Jurkat, Clone E6-1 (cell line): ENCODE results near the gene CBFA2T2.
"Not testable (repeated sequence)": the region's sequence is repeated elsewhere in the genome, so short reads cannot be mapped to it uniquely, and the experiment has no call there.

ENCODE experiments used
- DNase-seq: peaks from one replicate; pipeline ENCODE4 v3.0.0-alpha.2; 2011; ENCODE audit warnings: low read depth, low spot score
- H3K4me3 ChIP-seq: 2 replicates; pipeline ENCODE4 v1.5.1; 2011; ENCODE audit warnings: mild to moderate bottlenecking, low read length, control low read depth, moderate library complexity

Gene CBFA2T2

DNA sequence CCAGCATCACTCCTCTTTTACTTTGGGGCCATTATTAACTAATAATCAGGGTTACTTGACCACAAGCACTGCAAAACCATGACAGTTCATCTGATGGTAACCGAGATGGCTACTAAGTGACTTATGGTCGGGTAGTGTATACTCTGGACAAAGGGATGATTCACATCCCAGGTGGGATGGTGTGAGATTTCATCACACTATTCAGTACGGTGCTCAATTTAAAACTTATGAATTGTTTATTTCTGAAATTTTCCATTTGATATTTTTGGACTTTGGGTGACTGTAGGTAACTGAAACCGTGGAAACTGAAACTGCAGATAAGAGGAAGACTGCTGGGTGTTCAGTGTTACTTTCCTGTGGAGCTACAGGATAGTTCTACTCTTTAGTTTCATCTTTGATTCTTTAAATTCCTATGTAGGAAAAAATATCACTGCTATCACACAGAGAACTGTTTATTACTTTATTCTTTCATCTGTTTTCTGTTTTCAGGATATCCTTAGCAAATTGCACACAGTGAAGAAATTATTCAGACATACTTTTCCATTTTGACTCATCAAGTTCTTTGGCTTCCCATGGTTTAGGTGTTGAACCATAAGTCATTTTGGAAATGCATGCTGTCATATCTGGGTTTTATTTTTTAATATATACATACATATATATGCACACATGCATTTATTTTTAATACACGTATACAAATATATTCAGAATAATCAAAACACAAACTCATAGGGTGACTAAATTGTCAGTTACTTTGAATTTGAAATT, 113.1 kb downstream of the CBFA2T2 start:
- no peak overlapping the region for H3K4me3 ChIP-seq
- DNase-seq: no peak

DNA sequence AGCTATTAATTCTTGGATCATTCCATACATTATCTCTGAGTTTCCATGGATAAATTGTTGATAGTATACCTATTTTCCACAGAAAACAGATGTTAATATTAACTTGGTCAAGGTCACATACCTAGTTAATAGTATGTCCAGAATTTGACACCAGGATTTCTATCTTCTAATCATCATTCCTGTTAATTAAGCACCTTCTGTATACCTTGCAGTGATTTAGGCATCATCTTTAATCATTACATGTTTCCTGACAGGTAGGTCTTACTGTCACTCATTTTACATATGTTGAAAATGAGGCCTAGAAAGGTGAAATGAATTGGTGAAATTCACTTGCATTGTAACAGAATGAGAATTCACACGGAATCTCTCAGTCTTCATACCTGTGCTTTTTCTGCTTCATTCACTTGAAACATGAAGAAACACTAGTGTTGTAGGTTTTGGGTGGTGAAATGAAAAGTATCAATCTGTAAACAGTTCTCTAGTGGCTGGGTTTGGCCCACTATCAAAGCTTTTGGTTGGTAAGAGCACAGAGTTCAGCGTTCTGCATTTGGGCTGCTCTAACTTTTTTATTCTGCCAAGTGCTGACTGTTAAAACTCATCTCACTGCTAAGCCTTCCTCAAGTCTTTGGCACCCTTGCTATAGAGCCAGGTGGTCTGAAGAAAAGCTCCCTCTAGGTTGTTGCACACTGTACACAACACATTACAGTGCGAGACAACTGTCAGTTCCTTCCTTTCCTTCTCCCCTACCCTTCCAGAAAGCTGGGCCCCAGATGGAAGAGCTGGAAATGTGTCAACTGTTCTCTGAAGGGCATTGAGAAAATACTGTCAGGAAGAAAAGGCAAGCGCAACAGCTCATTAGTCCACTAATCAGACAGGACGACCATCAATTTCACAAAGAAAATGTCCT, 114.4 kb downstream of the CBFA2T2 start:
- no peak for DNase-seq
- H3K4me3 ChIP-seq: no peak overlapping the region

DNA sequence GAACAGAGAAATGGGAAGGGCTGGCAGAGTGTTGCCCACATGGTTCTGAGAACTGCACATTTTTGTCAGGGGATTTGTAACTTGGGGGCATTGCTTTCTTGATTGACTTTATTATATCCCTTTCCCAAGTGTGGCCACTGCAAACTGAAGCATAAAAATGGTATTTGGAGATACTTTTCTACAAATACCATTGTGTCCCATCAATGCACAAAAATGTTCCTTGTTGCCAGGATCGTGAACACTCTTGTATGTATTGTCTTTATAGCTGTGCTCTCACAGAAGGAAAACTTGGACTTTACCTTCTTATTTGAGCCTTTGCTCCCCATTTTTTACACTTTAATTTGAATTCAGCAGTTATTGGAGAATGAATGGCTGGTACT, 115.1 kb downstream of the CBFA2T2 start:
- DNase-seq: no peak
- H3K4me3 ChIP-seq: no peak overlapping the region

DNA sequence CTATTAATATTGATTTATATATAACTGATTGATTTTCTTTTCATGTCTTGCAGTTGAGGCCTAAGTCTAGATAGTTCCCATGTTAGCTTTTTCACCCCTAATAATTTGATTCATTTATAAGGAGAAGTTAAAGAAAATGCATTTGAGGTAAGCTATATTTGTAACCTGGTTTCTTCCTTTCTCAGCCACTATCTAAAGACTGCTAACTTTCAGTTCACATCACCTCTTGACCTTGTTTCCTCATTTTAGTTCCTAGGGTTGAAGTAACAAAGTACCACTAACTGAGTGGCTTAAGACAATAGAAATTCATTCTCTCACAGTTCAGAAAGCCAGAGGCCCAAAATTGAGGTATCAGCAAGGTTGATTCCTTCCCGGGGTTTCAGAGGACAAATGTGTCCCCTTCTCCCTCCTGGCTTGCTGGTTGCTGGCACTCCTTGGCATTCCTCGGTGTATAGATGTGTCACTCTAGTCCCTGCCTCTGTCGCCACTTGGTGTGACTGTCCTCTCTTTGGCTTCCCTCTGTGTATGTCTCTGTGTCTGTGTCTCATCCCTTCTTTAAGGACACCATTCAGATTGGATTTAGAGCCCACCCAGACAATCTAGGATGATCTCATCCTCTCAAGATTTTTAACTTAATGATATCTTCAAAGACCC, 116.3 kb downstream of the CBFA2T2 start:
- H3K4me3 ChIP-seq: no peak overlapping the region
- no peak for DNase-seq

DNA sequence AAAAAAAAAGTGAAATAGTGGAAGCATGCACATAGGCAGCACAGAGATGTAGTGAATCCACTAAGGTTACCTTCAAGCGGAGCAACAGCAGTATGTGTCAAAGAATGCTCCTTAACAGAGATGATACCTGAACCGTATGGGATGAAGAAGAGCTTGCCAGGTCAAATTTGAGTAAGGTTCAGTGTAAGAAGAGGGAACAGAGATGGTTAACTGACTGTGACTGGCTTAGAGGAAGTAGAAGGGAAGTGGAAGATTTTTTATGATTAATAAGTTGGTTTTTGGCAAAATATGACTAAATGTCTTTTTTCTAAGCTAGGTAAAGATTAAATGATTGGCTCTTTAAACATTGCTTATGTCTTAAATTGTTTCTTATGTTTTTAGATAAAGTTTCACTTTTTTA, 119.6 kb downstream of the CBFA2T2 start:
- DNase-seq: no peak
- H3K4me3 ChIP-seq: no peak overlapping the region

DNA sequence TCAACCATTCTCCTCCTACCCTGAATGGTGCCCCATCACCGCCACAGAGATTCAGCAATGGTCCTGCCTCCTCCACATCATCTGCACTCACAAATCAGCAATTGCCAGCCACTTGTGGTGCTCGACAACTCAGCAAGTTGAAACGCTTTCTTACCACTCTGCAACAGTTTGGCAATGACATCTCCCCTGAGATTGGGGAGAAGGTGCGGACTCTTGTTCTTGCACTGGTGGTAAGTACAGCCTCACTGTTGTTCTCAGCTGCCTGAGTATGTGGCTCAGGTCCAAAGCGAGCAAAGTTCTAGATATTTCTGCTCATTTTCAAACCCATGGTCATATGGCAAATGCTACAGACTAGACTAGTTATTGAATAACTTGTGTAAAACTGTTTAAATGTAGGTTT, 121.2 kb downstream of the CBFA2T2 start:
- H3K4me3 ChIP-seq: no peak overlapping the region
- no peak for DNase-seq

DNA sequence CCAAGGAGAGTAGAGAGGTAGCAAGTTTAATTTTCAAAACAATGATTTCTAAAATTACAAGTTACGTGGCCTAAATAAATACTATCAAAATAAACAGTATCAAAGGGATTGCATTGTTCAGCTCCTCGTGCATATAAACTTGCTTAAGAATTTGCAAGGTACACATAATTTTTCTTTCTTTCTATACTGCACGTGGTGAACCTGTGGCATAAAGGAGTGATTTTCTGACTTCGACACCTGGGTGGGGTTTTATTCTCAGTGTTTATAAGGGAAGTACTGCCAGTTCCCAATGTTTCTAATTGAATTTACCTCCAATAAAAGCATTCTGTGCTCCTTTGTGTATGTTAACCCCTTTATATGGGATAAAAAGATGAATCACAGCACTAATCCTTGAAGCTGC, 122.1 kb downstream of the CBFA2T2 start:
- H3K4me3 ChIP-seq: no peak overlapping the region
- no peak for DNase-seq

DNA sequence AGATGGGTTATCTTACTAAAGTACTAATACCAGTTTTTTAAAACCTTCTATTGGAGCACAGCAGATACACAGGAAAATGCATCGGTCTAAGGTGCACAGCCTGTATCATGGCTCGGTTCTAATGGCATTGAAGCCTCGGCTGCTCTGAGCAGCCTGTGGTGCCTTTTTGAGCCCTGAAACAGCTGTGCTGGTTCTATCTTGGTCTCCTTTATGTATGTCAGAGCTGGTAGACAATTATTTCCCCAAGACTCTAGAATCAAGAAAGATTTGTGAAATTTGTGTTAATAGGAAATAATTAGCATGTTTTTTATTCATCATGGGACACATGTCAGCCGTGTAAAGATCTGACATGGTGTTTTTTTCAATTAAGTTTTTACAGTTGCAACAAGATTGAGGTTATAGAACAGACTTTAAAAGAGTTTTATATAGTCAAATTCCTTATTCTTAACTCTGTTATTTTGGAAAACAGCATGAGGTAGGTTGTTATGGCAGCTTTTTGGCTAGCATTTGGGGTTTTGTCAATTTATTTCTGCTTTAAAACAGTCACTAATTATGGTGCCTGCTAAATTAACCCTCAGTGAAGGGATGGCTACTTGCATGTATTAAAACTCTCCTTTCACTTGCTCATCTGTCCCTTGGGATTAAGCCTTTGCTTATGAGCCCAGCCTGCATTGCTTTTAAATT, 132.0 kb downstream of the CBFA2T2 start:
- no peak for DNase-seq
- H3K4me3 ChIP-seq: no peak overlapping the region

DNA sequence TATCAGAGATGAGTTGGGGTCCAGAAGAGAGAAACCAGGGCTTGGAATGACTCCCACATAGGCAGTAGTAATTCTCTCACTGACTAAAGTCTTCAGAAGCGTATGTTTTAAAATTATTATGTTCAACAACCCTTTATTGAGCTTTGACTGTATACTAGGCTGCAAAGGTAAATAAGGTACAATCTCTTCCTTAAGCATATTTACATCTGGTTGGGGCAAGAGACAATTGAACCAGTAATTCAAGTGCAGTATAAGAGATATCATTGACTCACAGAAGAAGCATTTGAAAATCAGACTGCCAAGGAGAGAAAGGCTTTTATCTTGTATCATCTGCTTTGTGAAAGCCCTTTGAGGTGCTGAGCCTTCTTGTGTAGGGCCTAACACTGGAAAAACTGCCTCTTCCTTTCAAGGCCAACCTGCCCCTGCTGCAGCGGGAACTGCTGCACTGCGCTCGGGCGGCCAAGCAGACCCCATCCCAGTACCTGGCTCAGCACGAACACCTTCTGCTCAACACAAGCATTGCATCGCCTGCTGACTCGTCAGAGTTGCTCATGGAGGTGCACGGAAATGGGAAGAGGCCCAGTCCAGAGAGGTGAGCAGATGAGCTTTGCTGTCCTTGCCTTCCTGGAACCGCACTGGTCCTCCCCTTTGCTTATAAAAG, 132.9 kb downstream of the CBFA2T2 start:
- no peak overlapping the region for H3K4me3 ChIP-seq
- no peak for DNase-seq

DNA sequence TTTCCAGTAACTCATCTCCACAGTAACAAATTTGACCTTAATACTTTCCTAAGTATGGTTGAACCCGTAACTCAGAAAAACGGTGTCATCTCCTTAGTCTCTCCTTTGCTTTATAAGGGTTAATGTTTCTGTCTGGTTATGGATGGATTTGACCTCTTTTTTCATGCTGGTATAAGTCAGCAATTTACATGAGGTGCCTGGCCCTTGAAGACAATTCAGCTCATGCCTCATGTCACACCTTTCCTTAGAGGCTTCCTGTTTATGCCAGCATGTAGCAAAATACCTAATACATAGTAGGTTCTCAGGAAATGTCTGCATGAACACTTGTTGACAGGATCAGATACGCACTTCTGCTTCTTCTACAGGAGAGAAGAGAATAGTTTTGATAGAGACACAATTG, 134.5 kb downstream of the CBFA2T2 start:
- H3K4me3 ChIP-seq: no peak overlapping the region
- no peak for DNase-seq

DNA sequence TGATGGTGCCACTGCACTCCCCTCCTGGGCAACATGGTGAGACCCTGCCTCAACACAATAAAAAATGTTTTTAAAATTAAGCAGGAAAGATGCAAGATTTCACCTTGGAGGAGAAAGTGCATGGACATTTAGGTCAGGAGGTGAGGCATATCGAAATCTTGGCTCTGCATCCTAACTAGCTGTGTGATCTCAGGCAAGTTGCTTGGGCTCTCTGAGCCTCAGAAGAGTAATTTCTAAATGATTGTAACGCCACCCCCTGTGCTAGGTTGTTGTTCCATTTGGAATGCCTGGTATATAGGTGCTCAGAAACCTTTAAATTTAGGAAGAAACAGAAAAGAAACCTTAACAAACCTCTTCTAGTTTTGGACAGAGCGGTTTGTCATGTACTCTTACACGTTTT, 136.3 kb downstream of the CBFA2T2 start:
- H3K4me3 ChIP-seq: no peak overlapping the region

DNA sequence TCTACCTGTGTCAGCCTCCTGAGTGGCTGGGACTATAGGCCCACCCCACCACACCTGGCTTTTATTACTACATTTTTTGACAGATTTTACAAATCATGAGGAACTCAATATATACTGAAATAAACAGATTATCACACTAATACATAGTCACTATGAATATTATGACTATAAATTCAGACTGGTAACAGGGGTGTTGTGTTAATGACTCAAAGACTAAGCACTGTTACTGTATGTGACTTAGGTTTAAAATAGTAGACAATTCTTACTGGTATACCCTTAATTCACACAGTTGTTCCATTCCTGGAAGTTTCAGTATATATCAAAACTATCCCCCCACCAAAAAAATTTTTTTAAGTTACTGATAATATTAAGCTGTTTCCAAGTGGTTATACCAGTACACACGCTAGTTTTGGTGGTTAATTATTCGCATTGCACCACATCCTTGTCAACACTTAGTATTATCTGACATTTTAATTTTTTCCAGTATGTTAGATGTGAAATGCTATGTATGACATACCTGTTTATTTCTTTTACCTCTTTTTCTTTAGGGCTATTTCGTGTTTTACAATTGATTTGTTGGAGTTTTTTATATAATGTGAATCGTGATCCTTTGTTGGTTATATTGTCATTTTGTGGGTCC, 137.8 kb downstream of the CBFA2T2 start:
- no peak for DNase-seq
- H3K4me3 ChIP-seq: no peak overlapping the region

More for the DNA sequence above, 136.3 kb downstream of the CBFA2T2 start:
- DNase-seq: no peak

DNA sequence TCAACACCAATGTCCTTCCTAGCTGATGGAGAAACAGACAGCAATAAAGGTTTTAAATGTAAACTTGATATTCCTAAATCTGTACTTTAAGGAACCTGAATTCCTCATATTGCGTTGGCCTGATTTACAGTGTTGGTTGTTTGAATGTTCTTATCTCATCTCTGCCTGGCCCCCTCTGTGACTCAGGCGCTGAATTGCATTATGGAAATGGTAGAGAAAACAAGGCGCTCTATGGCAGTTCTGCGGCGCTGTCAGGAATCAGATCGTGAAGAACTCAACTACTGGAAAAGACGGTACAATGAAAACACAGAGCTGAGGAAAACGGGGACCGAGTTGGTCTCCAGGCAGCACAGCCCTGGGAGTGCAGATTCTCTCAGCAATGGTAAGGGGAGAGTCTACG, 139.6 kb downstream of the CBFA2T2 start:
- no peak for DNase-seq
- H3K4me3 ChIP-seq: no peak overlapping the region

DNA sequence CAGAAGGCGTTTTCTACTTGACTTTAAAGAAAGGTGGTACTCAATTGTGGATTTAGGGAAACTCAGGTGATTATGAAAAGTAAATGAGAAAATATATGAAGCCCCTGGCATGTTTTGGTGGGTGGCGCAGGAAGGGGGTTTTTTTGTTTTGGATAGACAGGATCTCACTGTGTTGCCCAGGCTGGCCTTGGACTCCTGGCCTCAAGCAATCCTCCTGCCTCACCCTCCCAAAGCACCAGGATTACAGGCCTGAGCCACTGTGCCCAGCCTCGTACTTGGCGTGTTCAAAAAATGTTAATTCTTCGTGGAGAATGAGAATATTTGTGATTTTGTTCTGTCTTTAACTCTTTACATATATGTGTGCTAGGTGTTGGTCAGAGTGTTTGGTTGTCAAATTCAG, 140.1 kb downstream of the CBFA2T2 start:
- DNase-seq: no peak
- H3K4me3 ChIP-seq: no peak overlapping the region

DNA sequence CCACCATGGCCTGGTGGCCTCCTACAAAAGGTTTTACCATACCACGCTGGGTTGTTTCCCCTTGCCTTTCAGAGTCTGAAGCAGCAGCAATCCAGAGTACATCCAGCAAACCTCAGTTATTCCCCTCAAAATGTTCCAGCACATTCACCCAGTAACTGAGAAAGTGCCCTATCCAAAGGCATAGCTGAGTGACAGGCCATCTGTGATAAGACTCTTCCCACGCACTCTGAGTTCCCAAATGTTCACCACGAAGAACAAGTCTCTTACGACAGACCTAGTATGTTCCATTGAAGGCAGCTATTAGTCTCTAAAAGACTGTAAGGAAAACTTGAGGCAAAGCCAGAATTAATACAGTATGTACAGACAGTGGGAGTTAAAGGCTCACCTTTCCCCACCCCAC, 140.6 kb downstream of the CBFA2T2 start:
- no peak overlapping the region for H3K4me3 ChIP-seq
- no peak for DNase-seq

DNA sequence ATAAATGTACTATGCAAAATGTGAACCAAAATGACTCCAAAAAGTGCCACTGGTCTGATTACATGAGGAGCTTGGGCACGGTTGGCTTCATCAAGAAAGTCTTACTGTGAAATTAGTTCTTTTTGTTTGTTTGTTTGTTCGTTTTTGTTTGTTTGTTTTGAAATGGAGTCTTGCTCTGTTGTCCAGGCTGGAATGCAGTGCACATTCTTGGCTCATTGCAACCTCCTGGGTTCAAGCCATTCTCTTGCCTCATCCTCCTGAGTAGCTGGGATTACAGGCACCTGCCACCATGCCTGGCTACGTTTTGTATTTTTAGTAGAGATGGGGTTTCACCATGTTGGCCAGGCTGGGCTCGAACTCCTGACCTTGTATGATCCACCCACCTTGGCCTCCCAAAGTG, 142.0 kb downstream of the CBFA2T2 start:
- not testable (repeated sequence) for H3K4me3 ChIP-seq

DNA sequence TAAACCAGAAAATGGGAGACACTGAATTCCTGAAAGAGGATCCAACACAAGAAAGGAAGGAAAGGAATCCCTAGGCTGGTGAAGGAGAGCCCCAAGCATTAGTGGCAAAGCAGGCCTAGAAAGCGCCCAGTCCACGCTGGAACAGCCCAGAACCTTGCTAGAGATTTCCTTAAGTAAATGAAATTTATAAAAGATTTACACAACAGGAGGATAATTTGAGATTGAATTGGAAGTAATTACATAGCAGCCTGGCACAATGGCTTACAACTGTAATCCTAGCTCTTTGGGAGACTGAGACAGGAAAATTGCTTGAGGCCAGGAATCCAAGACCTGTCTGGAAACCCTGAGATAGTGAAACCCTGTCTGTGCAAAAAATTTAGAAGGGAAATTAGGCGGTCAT, 145.4 kb downstream of the CBFA2T2 start:
- no peak overlapping the region for H3K4me3 ChIP-seq
- no peak for DNase-seq

More for the DNA sequence above, 142.0 kb downstream of the CBFA2T2 start:
- DNase-seq: not testable (repeated sequence)

DNA sequence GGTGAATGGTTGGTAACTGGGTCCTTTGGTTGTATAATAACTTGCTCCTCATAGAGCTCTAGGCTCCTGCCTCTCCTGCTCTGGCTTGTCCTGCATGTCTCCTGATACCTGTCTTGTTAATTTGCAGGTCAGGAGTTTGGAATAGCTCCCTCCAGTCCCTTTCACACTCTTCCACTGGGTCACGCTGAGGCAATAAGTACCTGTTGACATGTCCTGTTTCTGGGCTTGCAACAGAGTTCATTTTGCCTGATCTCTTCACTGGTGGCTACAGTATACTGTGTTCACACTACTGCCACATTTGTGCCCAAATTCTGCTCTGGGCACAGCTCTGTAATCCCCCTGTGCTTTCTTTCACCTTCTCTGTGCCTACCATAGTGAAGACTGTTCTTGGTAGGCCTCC, 146.9 kb downstream of the CBFA2T2 start:
- no peak for DNase-seq
- H3K4me3 ChIP-seq: no peak overlapping the region

DNA sequence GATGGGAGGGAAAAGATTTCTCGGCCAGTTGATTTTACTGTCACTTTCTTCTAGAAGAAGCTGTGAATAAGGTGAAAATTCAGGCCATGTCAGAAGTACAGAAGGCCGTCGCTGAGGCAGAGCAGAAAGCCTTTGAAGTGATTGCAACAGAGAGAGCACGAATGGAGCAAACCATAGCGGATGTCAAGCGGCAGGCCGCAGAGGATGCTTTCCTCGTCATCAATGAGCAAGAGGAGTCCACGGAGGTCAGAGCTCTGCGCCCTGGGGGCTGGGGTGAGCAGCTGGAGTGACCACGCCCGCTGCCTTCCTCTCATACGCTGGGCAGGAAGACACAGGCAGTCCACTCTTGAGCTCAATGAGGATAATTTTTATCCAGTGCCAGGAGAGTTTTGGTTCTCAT, 150.4 kb downstream of the CBFA2T2 start:
- no peak for DNase-seq
- no peak overlapping the region for H3K4me3 ChIP-seq
